Heart right ventricle (tissue), 16 donors: ENCODE data around the gene SLC39A1. TPM values are rescaled to one million over a fixed set of nuclear protein-coding genes. Genes with fewer than 3 reads are reported as not detected.
"Not testable (repeated sequence)": the region's sequence is repeated elsewhere in the genome, so short reads cannot be mapped to it uniquely, and the experiment has no call there.

Experiments used
- ATAC-seq, 8 donors: fragments of 200-7000 bp; cut with Tn5 transposase; one replicate each; pipeline ENCODE4 v1.9.1; 2020; ENCODE audit warnings: mild to moderate bottlenecking in 8 of 8, moderate library complexity in 8 of 8, moderate number of reproducible peaks in 1 of 8
- DNase-seq, 2 donors: peaks; one replicate each; pipeline ENCODE4 v3.0.0-alpha.2; 2020
- H3K27ac ChIP-seq, 10 donors: fragments of 200-600 bp; sonication (generic) in 2 of 10; one replicate each; pipeline versions ENCODE4 v1.5.0 to v1.8.0; 2020 to 2022; ENCODE audit warnings: mild to moderate bottlenecking in 3 of 10
- H3K27me3 ChIP-seq, 7 donors: fragments of 200-600 bp; one replicate each; pipeline ENCODE4 v1.8.0; 2021 to 2022; ENCODE audit warnings: mild to moderate bottlenecking in 2 of 7
- H3K36me3 ChIP-seq, 9 donors: fragments of 200-600 bp; sonication (generic) in 1 of 9; one replicate each; pipeline versions ENCODE4 v1.5.0 to v1.8.0; 2020 to 2022; ENCODE audit warnings: mild to moderate bottlenecking in 2 of 9
- H3K4me1 ChIP-seq, 9 donors: fragments of 200-600 bp; sonication (generic) in 1 of 9; one replicate each; pipeline versions ENCODE4 v1.5.0 to v1.8.0; 2020 to 2022; ENCODE audit warnings: mild to moderate bottlenecking in 4 of 9
- H3K4me3 ChIP-seq, 10 donors: fragments of 200-600 bp; sonication (generic) in 2 of 10; one replicate each; pipeline versions ENCODE4 v1.5.0 to v1.8.0; 2020 to 2022; ENCODE audit warnings: mild to moderate bottlenecking in 7 of 10, moderate library complexity in 2 of 10
- H3K9me3 ChIP-seq, 11 donors: fragments of 200-600 bp in 10 of 11; sonication (generic) in 2 of 11; one replicate each; pipeline versions ENCODE4 v1.5.0 to v1.8.0; 2013 to 2022; ENCODE audit warnings: mild to moderate bottlenecking in 2 of 11, control low read depth in 1 of 11, moderate library complexity in 1 of 11
- WGBS, 2 donors: extraction: QIAGEN DNeasy Blood & Tissue Kit; methylation state at CpG; one replicate each; pipeline ENCODE4 v1.1.7; 2013; ENCODE audit warnings: inconsistent platforms in 1 of 2; 5-methylcytosine and 5-hydroxymethylcytosine counted together
- intact Hi-C, 10 donors: fragments of 100-400 bp; cut with DNase I; formaldehyde crosslinking; loops; one replicate each; pipeline versions ENCODE4 v1.11.1 to v1.14.2; 2022
- microRNA-seq, 2 donors: library from miRNA; unstranded; fragments of <30 nt; microRNA quantifications; one replicate each; pipeline ENCODE4 v1.2.0, GENCODE V29; 2021
- polyA plus RNA-seq, 2 donors: library from polyadenylated mRNA; stranded (reverse); fragments of 200-250 nt; gene quantifications; one replicate each; pipeline ENCODE4 v1.2.3, GENCODE V29; 2013
- total RNA-seq, 10 donors: library from RNA; stranded (reverse); fragmentation: NEBNext Ultra II Directional in 3 of 10; extraction: Animal tissue kit (Norgen Biotek cat#: 25700) in 3 of 10; gene quantifications; one replicate each; pipeline versions ENCODE4 v1.2.1 to v1.2.4, GENCODE V29; 2021 to 2023
- TF ChIP-seq, protein P1 (sequence below), 9 donors: fragments of 200-600 bp; sonication (generic) in 2 of 9; IDR thresholded peaks; one replicate each; pipeline versions ENCODE4 v1.5.0 to v1.8.0; 2021 to 2022; ENCODE audit warnings: antibody characterized with exemption in 9 of 9, mild to moderate bottlenecking in 5 of 9, moderate library complexity in 1 of 9
- donor health status: Arrhythmogenic right ventricular cardiomyopathy.
- donor health status: ischemic (EF 13 %, LVEDD 7.1; RV severe dilation, severe dysfunction).
- donor health status: healthy with polysubstance abuse.
- donor health status: DM: no; HTN: yes; CAD: no.
- donor health status: DM: no; HTN: no; CAD: no.
- donor health status: ischemic (EF 25% LVEDD 6.9; RV normal size, moderate dysfunction).
- donor health status: ischemic (EF 25% LVEDD 5.7; RV mildly dilated, moderate dysfunction).
- donor health status: healthy.
- donor health status: DM: yes; HTN: yes; CAD: no.
- donor health status: Ischemic cardiomyopathy.
- donor health status: ischemic (EF 35%, LVEDD 5.7; RV mildly dilated, moderate dysfunction).
- donor health status: nonischemic (EF 11% LVEDD 7.7; RV severe dilation, severe dysfunction).
- donor health status: DM: yes; HTN: yes; CAD: no.
- donor health status: PGD.
- donor health status: ischemic (EF 29% LVEDD 5.4; RV normal size, mild dysfunction).
- donor health status: nonischemic (EF 23%, LVEDD 6.1; RV moderate dilation, normal function).

SLC39A1 gene
- total and polyA plus RNA-seq, 12 donors, result 24.6 to 102 (median 34.3) TPM

DNA sequence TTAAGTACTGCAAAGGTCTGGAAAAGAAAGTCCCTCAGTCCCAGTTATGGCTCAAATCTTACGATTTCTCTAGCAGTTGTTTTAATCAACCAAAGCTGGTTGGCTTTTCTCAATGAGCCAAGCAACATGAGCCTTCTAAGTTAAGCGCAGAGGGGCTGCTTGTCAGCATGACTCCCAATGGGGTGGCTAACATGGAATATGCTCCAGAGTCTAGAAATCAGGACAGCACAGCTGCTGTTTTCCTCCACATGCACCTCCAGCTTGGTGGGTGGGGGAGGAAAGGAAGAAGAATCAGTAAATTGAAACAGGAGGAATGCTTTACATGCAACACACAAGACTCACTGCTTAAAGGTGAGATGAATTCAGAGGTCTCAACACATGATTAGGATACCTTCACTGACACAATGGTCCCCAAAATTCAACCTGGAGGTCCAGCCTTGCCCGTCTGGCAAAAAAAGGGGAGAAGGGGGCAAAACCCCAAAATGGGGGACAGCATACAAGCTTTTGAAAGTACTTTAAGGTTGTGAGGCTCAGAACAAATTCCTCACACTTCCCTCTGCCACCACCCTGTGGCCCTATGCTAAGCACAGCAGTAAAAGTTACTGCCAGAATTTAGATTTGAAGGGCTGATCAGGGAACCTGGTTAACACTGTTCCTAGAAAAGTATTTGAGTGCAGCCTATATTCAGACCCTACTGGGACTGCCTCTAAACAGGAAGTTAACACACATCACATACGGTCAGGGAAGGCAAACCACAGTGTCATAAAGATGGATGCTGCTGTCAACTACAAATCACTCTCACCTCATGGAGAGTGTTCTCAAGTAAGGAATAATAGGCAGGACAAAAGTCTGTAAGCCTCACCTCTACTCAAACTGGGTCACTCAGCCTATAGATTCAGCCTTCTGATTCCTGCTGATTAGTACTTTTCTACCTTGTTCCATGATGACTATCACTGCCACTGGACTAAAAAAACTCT, 43.2 kb downstream of the SLC39A1 start:
- peak overlapping the region in 5 of 10 donors; percentile 67 to 75 (median 71) for H3K4me3 ChIP-seq
- H3K27ac ChIP-seq, result peak overlapping the region in 7 of 10 donors; percentile 5 to 94 (median 38)
- TF ChIP-seq, protein P1, sequence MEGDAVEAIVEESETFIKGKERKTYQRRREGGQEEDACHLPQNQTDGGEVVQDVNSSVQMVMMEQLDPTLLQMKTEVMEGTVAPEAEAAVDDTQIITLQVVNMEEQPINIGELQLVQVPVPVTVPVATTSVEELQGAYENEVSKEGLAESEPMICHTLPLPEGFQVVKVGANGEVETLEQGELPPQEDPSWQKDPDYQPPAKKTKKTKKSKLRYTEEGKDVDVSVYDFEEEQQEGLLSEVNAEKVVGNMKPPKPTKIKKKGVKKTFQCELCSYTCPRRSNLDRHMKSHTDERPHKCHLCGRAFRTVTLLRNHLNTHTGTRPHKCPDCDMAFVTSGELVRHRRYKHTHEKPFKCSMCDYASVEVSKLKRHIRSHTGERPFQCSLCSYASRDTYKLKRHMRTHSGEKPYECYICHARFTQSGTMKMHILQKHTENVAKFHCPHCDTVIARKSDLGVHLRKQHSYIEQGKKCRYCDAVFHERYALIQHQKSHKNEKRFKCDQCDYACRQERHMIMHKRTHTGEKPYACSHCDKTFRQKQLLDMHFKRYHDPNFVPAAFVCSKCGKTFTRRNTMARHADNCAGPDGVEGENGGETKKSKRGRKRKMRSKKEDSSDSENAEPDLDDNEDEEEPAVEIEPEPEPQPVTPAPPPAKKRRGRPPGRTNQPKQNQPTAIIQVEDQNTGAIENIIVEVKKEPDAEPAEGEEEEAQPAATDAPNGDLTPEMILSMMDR (IDR thresholded peaks at IDR 0.05), result peak in 4 of 9 donors; percentile 17 to 47 (median 41)
- no peak for ATAC-seq
- H3K9me3 ChIP-seq, result no peaks in the 10 kb centered on the region
- intact Hi-C loops, result loop anchor here in 6 of 10 donors (5.0 to 10.0 kb wide), 6 partner anchors 38 to 123 kb away; no protein-coding TSS in a partner anchor
- 38 to 46% methylated on average over 4 of the region's 4 CpGs for WGBS, 2 donors
- no peaks in the 10 kb centered on the region for H3K27me3 ChIP-seq
- peaks cover 12 to 66% (median 44%) of the 10 kb centered on the region in 9 donors for H3K4me1 ChIP-seq
- peaks cover 0 to 43% (median 0%) of the 10 kb centered on the region in 9 donors for H3K36me3 ChIP-seq
- no peak for DNase-seq

DNA sequence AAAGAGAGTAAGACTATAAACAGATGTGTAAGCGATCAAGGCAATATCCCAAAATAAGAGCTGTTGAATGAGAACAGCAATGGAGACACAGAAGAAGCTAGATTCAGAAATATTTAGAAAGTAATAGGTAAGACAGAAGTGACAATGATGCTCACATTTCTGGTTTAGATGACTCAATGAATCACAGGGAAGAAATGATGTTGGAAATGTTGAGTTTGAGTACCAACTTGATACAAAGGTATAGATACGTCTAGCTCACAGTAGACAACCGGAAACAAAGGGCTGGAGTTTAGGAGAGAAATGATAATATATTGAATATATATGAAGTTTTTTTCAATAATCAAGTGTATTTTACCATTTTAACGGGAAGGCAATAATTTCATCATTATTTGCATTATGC, 47.0 kb downstream of the SLC39A1 start:
- DNase-seq (no peak), ATAC-seq (no peak)
- Histone ChIP-seq H3K36me3 (peaks cover 0 to 58% (median 0%) of the 10 kb centered on the region in 9 donors), H3K27me3 (no peaks in the 10 kb centered on the region), H3K27ac (no peak overlapping the region), H3K4me3 (no peak overlapping the region), H3K9me3 (no peaks in the 10 kb centered on the region), H3K4me1 (peaks cover 12 to 57% (median 31%) of the 10 kb centered on the region in 9 donors)
- TF ChIP-seq, protein P1 (IDR thresholded peaks at IDR 0.05), result no peak
- WGBS, 2 donors, result 86 to 89% methylated on average over 4 of the region's 4 CpGs
- intact Hi-C loops, result loop anchor here in 2 of 10 donors (5.0 to 10.0 kb wide), 2 partner anchors 39 to 91 kb away; no protein-coding TSS in a partner anchor

DNA sequence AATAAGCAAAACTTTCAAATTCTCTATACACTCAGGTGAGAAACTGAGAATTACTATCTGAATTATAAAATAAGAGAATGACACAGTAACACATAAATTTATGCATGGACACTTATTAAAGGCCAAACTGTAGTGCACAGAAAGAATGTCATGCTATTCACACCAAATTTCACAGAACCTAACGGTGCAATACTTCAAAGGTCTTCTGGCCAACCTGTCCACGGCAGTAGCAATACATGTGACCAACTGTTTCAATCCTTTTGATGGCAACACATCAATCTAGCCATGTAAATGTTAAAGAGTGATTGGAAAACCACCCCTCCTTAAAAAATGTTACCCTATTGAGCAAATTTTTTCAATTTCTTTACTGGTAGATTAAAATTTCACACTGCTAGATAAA, 51.0 kb downstream of the SLC39A1 start:
- peaks cover 0 to 18% (median 4%) of the 10 kb centered on the region in 9 donors for H3K4me1 ChIP-seq
- no peak for ATAC-seq
- no peak overlapping the region for H3K27ac ChIP-seq
- H3K27me3 ChIP-seq, result no peaks in the 10 kb centered on the region
- DNase-seq, result no peak
- no peaks in the 10 kb centered on the region for H3K9me3 ChIP-seq
- peaks cover 0 to 45% (median 0%) of the 10 kb centered on the region in 9 donors for H3K36me3 ChIP-seq
- WGBS, 2 donors, result 65 to 69% methylated on average over 2 of the region's 2 CpGs
- intact Hi-C loops, result loop anchor here in 1 of 10 donors (10.0 kb wide), 1 partner anchor 88 kb away; no protein-coding TSS in a partner anchor
- TF ChIP-seq, protein P1 (IDR thresholded peaks at IDR 0.05), result no peak
- no peak overlapping the region for H3K4me3 ChIP-seq

DNA sequence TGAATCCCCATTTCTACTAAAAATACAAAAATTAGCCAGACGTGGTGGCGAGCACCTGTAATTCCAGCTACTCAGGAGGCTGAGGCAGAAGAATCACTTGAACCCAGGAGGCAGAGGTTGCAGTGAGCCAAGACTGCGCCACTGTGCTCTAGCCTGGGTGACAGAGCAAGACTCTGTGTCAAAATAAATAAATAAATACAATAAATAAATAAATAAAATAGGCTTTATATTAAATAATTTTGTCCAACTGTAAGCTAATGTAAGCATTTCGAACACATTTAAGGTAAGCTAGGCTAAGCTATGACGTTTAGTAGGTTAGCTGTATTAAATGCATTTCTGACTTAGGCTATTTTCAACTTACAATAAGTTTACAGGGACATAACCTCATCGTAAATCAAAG, 52.8 kb downstream of the SLC39A1 start:
- Histone ChIP-seq H3K4me1 (peaks cover 0 to 12% (median 4%) of the 10 kb centered on the region in 9 donors), H3K36me3 (peaks cover 0 to 42% (median 0%) of the 10 kb centered on the region in 9 donors)
- DNase-seq, H3K4me3 ChIP-seq, H3K27me3 ChIP-seq, H3K9me3 ChIP-seq, ATAC-seq, H3K27ac ChIP-seq: not testable (repeated sequence)
- intact Hi-C loops, result loop anchor here in 1 of 10 donors (10.0 kb wide), 1 partner anchor 86 kb away; no protein-coding TSS in a partner anchor
- WGBS, 2 donors, result 89 to 90% methylated on average over 6 of the region's 6 CpGs

Small RNAs within 50 kb of the gene (microRNA-seq; reads per million reads assigned to microRNA genes)
- gene MIR6737, result 0 reads per million in 2 donors

Other genes starting within 250 kb of the SLC39A1 start
- 10 to 100 TPM; 25.4 to 32.8 (median 31.1) TPM for gene INTS3, start 235.5 kb downstream of the SLC39A1 start, total RNA-seq
- 10 to 100 TPM; 30.8 to 46.1 TPM for gene INTS3, start 235.5 kb downstream of the SLC39A1 start, polyA plus RNA-seq
- 10 to 100 TPM in 2 of 10 donors, 1 to 10 TPM in 8; 5.9 to 16.0 (median 8.9) TPM for gene SLC27A3, start 188.1 kb downstream of the SLC39A1 start, total RNA-seq
- gene SLC27A3, start 188.1 kb downstream of the SLC39A1 start, polyA plus RNA-seq, result 10 to 100 TPM; 26.7 to 43.8 TPM
- 10 to 100 TPM; 32.9 to 52.6 (median 42.7) TPM for gene GATAD2B, start 40.6 kb downstream of the SLC39A1 start, total RNA-seq
- gene GATAD2B, start 40.6 kb downstream of the SLC39A1 start, polyA plus RNA-seq, result 1 to 10 TPM; 3.9 to 7.0 TPM
- gene DENND4B, start 16.8 kb downstream of the SLC39A1 start, total RNA-seq, result 10 to 100 TPM; 29.4 to 60.4 (median 39.0) TPM
- 10 to 100 TPM; 23.7 to 68.2 TPM for gene DENND4B, start 16.8 kb downstream of the SLC39A1 start, polyA plus RNA-seq
- gene CRTC2, start 4.9 kb downstream of the SLC39A1 start, total RNA-seq, result 10 to 100 TPM; 14.6 to 25.6 (median 18.0) TPM
- gene CRTC2, start 4.9 kb downstream of the SLC39A1 start, polyA plus RNA-seq, result 10 to 100 TPM; 19.2 to 50.5 TPM
- gene CREB3L4, start 4.4 kb upstream of the SLC39A1 start, total RNA-seq, result 1 to 10 TPM; 2.9 to 8.5 (median 4.1) TPM
- 1 to 10 TPM; 5.6 to 7.6 TPM for gene CREB3L4, start 4.4 kb upstream of the SLC39A1 start, polyA plus RNA-seq
- 10 to 100 TPM; 49.4 to 94.7 (median 56.8) TPM for gene JTB, start 14.1 kb upstream of the SLC39A1 start, total RNA-seq
- gene JTB, start 14.1 kb upstream of the SLC39A1 start, polyA plus RNA-seq, result 100 to 1,000 TPM in 1 of 2 donors, 10 to 100 TPM in 1; 80.9 to 225 TPM
- 10 to 100 TPM; 42.9 to 98.7 (median 54.2) TPM for gene RAB13, start 22.8 kb upstream of the SLC39A1 start, total RNA-seq
- gene RAB13, start 22.8 kb upstream of the SLC39A1 start, polyA plus RNA-seq, result 100 to 1,000 TPM in 1 of 2 donors, 10 to 100 TPM in 1; 89.9 to 114 TPM
- 1,000 to 10,000 TPM in 1 of 10 donors, 100 to 1,000 TPM in 9; 586 to 1,105 (median 715) TPM for gene RPS27, start 27.2 kb upstream of the SLC39A1 start, total RNA-seq
- gene RPS27, start 27.2 kb upstream of the SLC39A1 start, polyA plus RNA-seq, result 1,000 to 10,000 TPM; 2,780 to 8,165 TPM
- gene NUP210L, start 191.5 kb upstream of the SLC39A1 start, total RNA-seq, result under 1 TPM in 4 of 10 donors, not detected in 6; 0.07 to 0.45 (median 0.18) TPM
- under 1 TPM; 0.01 to 0.07 TPM for gene NUP210L, start 191.5 kb upstream of the SLC39A1 start, polyA plus RNA-seq
- gene TPM3, start 228.6 kb upstream of the SLC39A1 start, total RNA-seq, result 100 to 1,000 TPM in 7 of 10 donors, 10 to 100 TPM in 3; 75.2 to 345 (median 129) TPM
- 10 to 100 TPM; 85.9 to 97.6 TPM for gene TPM3, start 228.6 kb upstream of the SLC39A1 start, polyA plus RNA-seq
- 1 to 10 TPM in 2 of 10 donors, under 1 TPM in 1, not detected in 7; 0.76 to 1.1 (median 1.1) TPM for gene CFAP141, start 242.8 kb upstream of the SLC39A1 start, total RNA-seq
- under 1 TPM in 1 of 2 donors, not detected in 1; 0.22 TPM for gene CFAP141, start 242.8 kb upstream of the SLC39A1 start, polyA plus RNA-seq